ENCODE results near the gene ZNF282. TPM values are rescaled to one million over a fixed set of nuclear protein-coding genes. Genes with fewer than 3 reads are reported as not detected.
"Not testable (repeated sequence)": the region's sequence is repeated elsewhere in the genome, so short reads cannot be mapped to it uniquely, and the experiment has no call there.

ZNF282 gene
- total and polyA plus RNA-seq, 5 donors from 2014 or later, result 0.83 to 18.6 (median 1.4) TPM

- peaks cover 11% of the 10 kb centered on the region for H3K36me3 Mint-ChIP-seq
- H3K27me3 Mint-ChIP-seq; H3K9me3 ChIP-seq (ENCODE audit: control insufficient read depth in 2 of 2, low read length in 2 of 2); H3K4me1 ChIP-seq (ENCODE audit: control insufficient read depth, insufficient read depth, low read length, poor library complexity, severe bottlenecking); H3K27ac ChIP-seq (ENCODE audit: insufficient read depth, low read length, poor library complexity, severe bottlenecking); ATAC-seq (ENCODE audit: low read depth in 2 of 2); DNase-seq; H3K4me3 Mint-ChIP-seq; H3K27me3 ChIP-seq (ENCODE audit: control insufficient read depth, insufficient read depth, low read length); H3K4me1 Mint-ChIP-seq; H3K4me3 ChIP-seq (ENCODE audit: low read depth, low read length); H3K9me3 Mint-ChIP-seq; H3K27ac Mint-ChIP-seq: not testable (repeated sequence)
- peaks cover 12% of the 10 kb centered on the region for H3K36me3 ChIP-seq (ENCODE audit: control insufficient read depth, insufficient read depth, low read length)
Observed at GRCh38 chr7:149226366-149226765, 31.0 kb downstream of the ZNF282 start.

GRCh38 chr7:149226840-149227494 is 31.6 kb downstream of the ZNF282 start:
- Histone ChIP-seq H3K4me3 (ENCODE audit: low read depth, low read length) (no peak overlapping the region), H3K27me3 (ENCODE audit: control insufficient read depth, insufficient read depth, low read length) (no peaks in the 10 kb centered on the region), H3K27ac (ENCODE audit: insufficient read depth, low read length, poor library complexity, severe bottlenecking) (no peak overlapping the region), H3K36me3 (ENCODE audit: control insufficient read depth, insufficient read depth, low read length) (peaks cover 12% of the 10 kb centered on the region), H3K9me3 (ENCODE audit: control insufficient read depth in 2 of 2, low read length in 2 of 2) (no peaks in the 10 kb centered on the region), H3K4me1 (ENCODE audit: control insufficient read depth, insufficient read depth, low read length, poor library complexity, severe bottlenecking) (no peaks in the 10 kb centered on the region)
- no peak overlapping the region for H3K4me3 Mint-ChIP-seq
- no peaks in the 10 kb centered on the region for H3K9me3 Mint-ChIP-seq
- peaks cover 0 to 4% (median 0%) of the 10 kb centered on the region in 4 donors for H3K4me1 Mint-ChIP-seq
- H3K27me3 Mint-ChIP-seq, result no peaks in the 10 kb centered on the region
- DNase-seq (no peak), ATAC-seq (ENCODE audit: low read depth in 2 of 2) (no peak)
- H3K36me3 Mint-ChIP-seq, result peaks cover 7% of the 10 kb centered on the region
- peak overlapping the region in 1 of 3 donors; percentile 28 for H3K27ac Mint-ChIP-seq

GRCh38 chr7:149228831-149229471 is 33.6 kb downstream of the ZNF282 start:
- DNase-seq, result no peak
- peaks cover 12% of the 10 kb centered on the region for H3K36me3 ChIP-seq (ENCODE audit: control insufficient read depth, insufficient read depth, low read length)
- no peaks in the 10 kb centered on the region for H3K9me3 ChIP-seq (ENCODE audit: control insufficient read depth in 2 of 2, low read length in 2 of 2)
- no peak overlapping the region for H3K27ac ChIP-seq (ENCODE audit: insufficient read depth, low read length, poor library complexity, severe bottlenecking)
- Mint-ChIP-seq H3K27ac (no peak overlapping the region), H3K36me3 (peaks cover 7% of the 10 kb centered on the region), H3K27me3 (peaks cover 9% of the 10 kb centered on the region), H3K4me1 (peaks cover 0 to 4% (median 0%) of the 10 kb centered on the region in 4 donors), H3K4me3 (no peak overlapping the region), H3K9me3 (peaks cover 0 to under 1% (median 0%) of the 10 kb centered on the region in 7 donors)
- no peaks in the 10 kb centered on the region for H3K27me3 ChIP-seq (ENCODE audit: control insufficient read depth, insufficient read depth, low read length)
- H3K4me1 ChIP-seq (ENCODE audit: control insufficient read depth, insufficient read depth, low read length, poor library complexity, severe bottlenecking), result no peaks in the 10 kb centered on the region
- H3K4me3 ChIP-seq (ENCODE audit: low read depth, low read length), result no peak overlapping the region
- no peak for ATAC-seq (ENCODE audit: low read depth in 2 of 2)

GRCh38 chr7:149229526-149229925 is 34.2 kb downstream of the ZNF282 start:
- no peak for ATAC-seq (ENCODE audit: low read depth in 2 of 2)
- no peaks in the 10 kb centered on the region for H3K4me1 ChIP-seq (ENCODE audit: control insufficient read depth, insufficient read depth, low read length, poor library complexity, severe bottlenecking)
- Mint-ChIP-seq H3K4me3 (no peak overlapping the region), H3K9me3 (peaks cover 0 to 3% (median 0%) of the 10 kb centered on the region in 7 donors), H3K27me3 (peaks cover 9% of the 10 kb centered on the region), H3K36me3 (peaks cover 7% of the 10 kb centered on the region), H3K27ac (no peak overlapping the region), H3K4me1 (peaks cover 0 to 4% (median 0%) of the 10 kb centered on the region in 4 donors)
- no peaks in the 10 kb centered on the region for H3K9me3 ChIP-seq (ENCODE audit: control insufficient read depth in 2 of 2, low read length in 2 of 2)
- H3K27ac ChIP-seq (ENCODE audit: insufficient read depth, low read length, poor library complexity, severe bottlenecking), result no peak overlapping the region
- no peak for DNase-seq
- H3K4me3 ChIP-seq (ENCODE audit: low read depth, low read length), result no peak overlapping the region
- H3K36me3 ChIP-seq (ENCODE audit: control insufficient read depth, insufficient read depth, low read length), result peaks cover 8% of the 10 kb centered on the region
- H3K27me3 ChIP-seq (ENCODE audit: control insufficient read depth, insufficient read depth, low read length), result no peaks in the 10 kb centered on the region

GRCh38 chr7:149232362-149232761 is 37.0 kb downstream of the ZNF282 start:
- H3K36me3 ChIP-seq (ENCODE audit: control insufficient read depth, insufficient read depth, low read length), result no peaks in the 10 kb centered on the region
- H3K27me3 Mint-ChIP-seq, result peaks cover 9% of the 10 kb centered on the region

DNA sequence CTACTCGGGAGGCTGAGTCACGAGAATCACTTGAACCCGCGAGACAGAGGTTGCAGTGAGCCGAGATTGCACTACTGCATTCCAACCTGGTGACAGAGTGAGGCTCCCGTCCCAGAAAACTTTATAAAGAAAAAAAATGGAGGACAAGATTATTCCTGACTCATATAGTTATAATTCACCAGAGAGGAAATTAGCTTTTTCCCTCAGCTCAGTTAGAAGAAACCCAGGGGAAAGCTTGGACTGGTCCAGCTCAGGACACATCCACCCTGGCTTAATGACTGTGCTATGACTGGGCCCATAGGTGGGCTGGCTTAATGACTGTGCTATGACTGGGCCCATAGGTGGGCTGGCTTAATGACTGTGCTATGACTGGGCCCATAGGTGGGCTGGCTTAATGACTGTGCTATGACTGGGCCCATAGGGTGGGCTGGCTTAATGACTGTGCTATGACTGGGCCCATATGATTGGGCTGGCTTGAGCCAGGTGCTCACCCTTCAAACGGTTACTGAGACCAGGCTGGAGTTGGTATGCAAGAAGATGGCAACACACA is 38.4 kb downstream of the ZNF282 start:
- DNase-seq; H3K9me3 ChIP-seq (ENCODE audit: control insufficient read depth in 2 of 2, low read length in 2 of 2); H3K27me3 Mint-ChIP-seq; H3K27ac ChIP-seq (ENCODE audit: insufficient read depth, low read length, poor library complexity, severe bottlenecking); H3K4me1 ChIP-seq (ENCODE audit: control insufficient read depth, insufficient read depth, low read length, poor library complexity, severe bottlenecking); H3K36me3 Mint-ChIP-seq; H3K27me3 ChIP-seq (ENCODE audit: control insufficient read depth, insufficient read depth, low read length); H3K4me1 Mint-ChIP-seq; H3K4me3 ChIP-seq (ENCODE audit: low read depth, low read length); H3K9me3 Mint-ChIP-seq; H3K27ac Mint-ChIP-seq; ATAC-seq (ENCODE audit: low read depth in 2 of 2); H3K4me3 Mint-ChIP-seq; H3K36me3 ChIP-seq (ENCODE audit: control insufficient read depth, insufficient read depth, low read length): not testable (repeated sequence)

More at GRCh38 chr7:149232362-149232761, 37.0 kb downstream of the ZNF282 start:
- H3K27me3 ChIP-seq (ENCODE audit: control insufficient read depth, insufficient read depth, low read length), result no peaks in the 10 kb centered on the region
- Mint-ChIP-seq H3K4me1 (peaks cover 0 to 4% (median 0%) of the 10 kb centered on the region in 4 donors), H3K27ac (no peak overlapping the region), H3K4me3 (no peak overlapping the region), H3K36me3 (no peaks in the 10 kb centered on the region), H3K9me3 (peaks cover 0 to 3% (median 0%) of the 10 kb centered on the region in 7 donors)
- ATAC-seq (ENCODE audit: low read depth in 2 of 2) (no peak), DNase-seq (no peak)
- no peak overlapping the region for H3K4me3 ChIP-seq (ENCODE audit: low read depth, low read length)
- no peaks in the 10 kb centered on the region for H3K4me1 ChIP-seq (ENCODE audit: control insufficient read depth, insufficient read depth, low read length, poor library complexity, severe bottlenecking)
- no peaks in the 10 kb centered on the region for H3K9me3 ChIP-seq (ENCODE audit: control insufficient read depth in 2 of 2, low read length in 2 of 2)
- H3K27ac ChIP-seq (ENCODE audit: insufficient read depth, low read length, poor library complexity, severe bottlenecking), result no peak overlapping the region

- peaks cover 7% of the 10 kb centered on the region for H3K27me3 Mint-ChIP-seq
- DNase-seq, result no peak
- no peak overlapping the region for H3K27ac ChIP-seq (ENCODE audit: insufficient read depth, low read length, poor library complexity, severe bottlenecking)
Observed at GRCh38 chr7:149237502-149237901, 42.2 kb downstream of the ZNF282 start.

More at GRCh38 chr7:149237502-149237901, 42.2 kb downstream of the ZNF282 start:
- no peaks in the 10 kb centered on the region for H3K27me3 ChIP-seq (ENCODE audit: control insufficient read depth, insufficient read depth, low read length)
- H3K36me3 ChIP-seq (ENCODE audit: control insufficient read depth, insufficient read depth, low read length), result no peaks in the 10 kb centered on the region
- H3K4me3 ChIP-seq (ENCODE audit: low read depth, low read length), result no peak overlapping the region
- H3K4me3 Mint-ChIP-seq, result peak overlapping the region in 1 of 4 donors; percentile 89
- no peak for ATAC-seq (ENCODE audit: low read depth in 2 of 2)
- H3K4me1 ChIP-seq (ENCODE audit: control insufficient read depth, insufficient read depth, low read length, poor library complexity, severe bottlenecking), result peaks cover 22% of the 10 kb centered on the region
- H3K9me3 ChIP-seq (ENCODE audit: control insufficient read depth in 2 of 2, low read length in 2 of 2), result no peaks in the 10 kb centered on the region
- peaks cover 2% of the 10 kb centered on the region for H3K36me3 Mint-ChIP-seq
- H3K27ac Mint-ChIP-seq, result no peak overlapping the region
- H3K9me3 Mint-ChIP-seq, result peaks cover 0 to 3% (median 0%) of the 10 kb centered on the region in 7 donors
- peaks cover 9 to 29% (median 19%) of the 10 kb centered on the region in 4 donors for H3K4me1 Mint-ChIP-seq
